Left ventricle myocardium inferior (tissue), 1 donor: ENCODE measurements around the gene HOXC10. TPM values are rescaled to one million over a fixed set of nuclear protein-coding genes. Genes with fewer than 3 reads are reported as not detected.

ENCODE experiments used
- DNase-seq: peaks from one replicate; pipeline ENCODE4 v3.0.0-alpha.2; 2020
- H3K27ac ChIP-seq: fragments of 200-600 bp; replicated peaks from 2 replicates; pipeline ENCODE4 v1.8.0; 2021
- H3K27me3 ChIP-seq: fragments of 200-600 bp; 2 replicates; pipeline ENCODE4 v1.8.0; 2021; ENCODE audit warnings: low read depth
- H3K36me3 ChIP-seq: fragments of 200-600 bp; 2 replicates; pipeline ENCODE4 v1.8.0; 2021
- H3K4me1 ChIP-seq: fragments of 200-600 bp; 2 replicates; pipeline ENCODE4 v1.8.0; 2021
- H3K4me3 ChIP-seq: fragments of 200-600 bp; 2 replicates; pipeline ENCODE4 v1.8.0; 2021; ENCODE audit warnings: mild to moderate bottlenecking, moderate library complexity
- H3K9me3 ChIP-seq: fragments of 200-600 bp; replicated peaks from 2 replicates; pipeline ENCODE4 v1.8.0; 2021
- intact Hi-C: fragments of 100-400 bp; cut with micrococcal nuclease; formaldehyde crosslinking; loops from one replicate; pipeline ENCODE4 v1.11.0; 2022
- total RNA-seq: library from RNA; stranded (reverse); fragmentation: NEBNext Ultra II Directional; extraction: Animal tissue kit (Norgen Biotek cat#: 25700); gene quantifications from one replicate; pipeline ENCODE4 v1.2.1, GENCODE V29; 2021
- TF ChIP-seq, protein P1 (sequence below): fragments of 200-600 bp; IDR thresholded peaks from 2 replicates; pipeline ENCODE4 v1.8.0; 2021; ENCODE audit warnings: antibody characterized with exemption, mild to moderate bottlenecking, borderline replicate concordance
- donor health status: DM: no; HTN: yes; CAD: no; lungs with severe emphysema.

Gene HOXC10
- total RNA-seq, 1 donor from 2014 or later = not detected

DNA sequence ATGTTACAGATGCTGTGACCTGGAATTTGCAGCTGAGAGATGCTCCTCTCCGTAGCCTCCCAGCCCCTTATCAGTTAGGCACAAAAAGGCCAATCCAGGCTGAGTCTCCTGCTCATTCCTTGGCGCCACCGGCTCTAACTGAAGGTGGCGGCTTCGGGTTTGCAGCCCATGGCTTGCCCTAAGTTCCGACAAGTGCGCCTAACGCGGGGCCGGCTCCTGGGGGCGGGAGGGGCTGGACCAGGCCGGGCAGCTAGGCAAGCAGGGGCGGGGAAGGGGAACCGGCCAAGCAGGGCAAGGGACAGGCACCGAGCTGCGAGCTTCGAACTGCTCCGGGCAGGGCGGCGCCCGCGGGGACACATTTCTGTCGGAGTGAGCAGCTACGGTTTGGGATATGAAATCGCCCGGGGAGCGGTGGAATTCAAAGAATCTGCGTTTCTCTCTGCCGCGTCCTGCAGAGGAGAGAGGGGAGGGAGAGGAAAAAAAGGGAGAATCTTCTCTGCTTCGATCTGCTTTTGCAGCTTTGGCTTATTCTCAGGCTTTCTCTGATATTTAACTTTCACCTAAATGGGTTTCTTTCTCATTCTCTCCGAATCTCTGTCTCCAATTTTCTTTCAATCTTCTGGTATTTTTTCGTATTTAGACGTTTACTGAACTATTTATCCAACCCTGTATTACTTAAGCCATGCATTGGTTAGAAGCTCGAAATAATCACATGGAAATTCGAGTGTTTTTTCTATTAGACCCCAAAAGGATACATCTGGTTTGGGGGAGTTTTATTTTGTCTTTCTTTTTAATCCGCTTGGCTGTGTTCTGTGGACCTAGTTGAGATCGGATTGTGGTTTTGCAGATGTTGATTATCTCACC lies 31.8 kb upstream of the HOXC10 start:
- no peak for DNase-seq
- peaks cover 12% of the 10 kb centered on the region for H3K4me1 ChIP-seq
- H3K36me3 ChIP-seq = no peaks in the 10 kb centered on the region
- intact Hi-C loops = no loop called here
- H3K9me3 ChIP-seq = no peaks in the 10 kb centered on the region
- no peak overlapping the region for H3K4me3 ChIP-seq
- H3K27ac ChIP-seq = no peak overlapping the region
- TF ChIP-seq, protein P1, sequence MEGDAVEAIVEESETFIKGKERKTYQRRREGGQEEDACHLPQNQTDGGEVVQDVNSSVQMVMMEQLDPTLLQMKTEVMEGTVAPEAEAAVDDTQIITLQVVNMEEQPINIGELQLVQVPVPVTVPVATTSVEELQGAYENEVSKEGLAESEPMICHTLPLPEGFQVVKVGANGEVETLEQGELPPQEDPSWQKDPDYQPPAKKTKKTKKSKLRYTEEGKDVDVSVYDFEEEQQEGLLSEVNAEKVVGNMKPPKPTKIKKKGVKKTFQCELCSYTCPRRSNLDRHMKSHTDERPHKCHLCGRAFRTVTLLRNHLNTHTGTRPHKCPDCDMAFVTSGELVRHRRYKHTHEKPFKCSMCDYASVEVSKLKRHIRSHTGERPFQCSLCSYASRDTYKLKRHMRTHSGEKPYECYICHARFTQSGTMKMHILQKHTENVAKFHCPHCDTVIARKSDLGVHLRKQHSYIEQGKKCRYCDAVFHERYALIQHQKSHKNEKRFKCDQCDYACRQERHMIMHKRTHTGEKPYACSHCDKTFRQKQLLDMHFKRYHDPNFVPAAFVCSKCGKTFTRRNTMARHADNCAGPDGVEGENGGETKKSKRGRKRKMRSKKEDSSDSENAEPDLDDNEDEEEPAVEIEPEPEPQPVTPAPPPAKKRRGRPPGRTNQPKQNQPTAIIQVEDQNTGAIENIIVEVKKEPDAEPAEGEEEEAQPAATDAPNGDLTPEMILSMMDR = no peak
- peaks cover 100% of the 10 kb centered on the region for H3K27me3 ChIP-seq

DNA sequence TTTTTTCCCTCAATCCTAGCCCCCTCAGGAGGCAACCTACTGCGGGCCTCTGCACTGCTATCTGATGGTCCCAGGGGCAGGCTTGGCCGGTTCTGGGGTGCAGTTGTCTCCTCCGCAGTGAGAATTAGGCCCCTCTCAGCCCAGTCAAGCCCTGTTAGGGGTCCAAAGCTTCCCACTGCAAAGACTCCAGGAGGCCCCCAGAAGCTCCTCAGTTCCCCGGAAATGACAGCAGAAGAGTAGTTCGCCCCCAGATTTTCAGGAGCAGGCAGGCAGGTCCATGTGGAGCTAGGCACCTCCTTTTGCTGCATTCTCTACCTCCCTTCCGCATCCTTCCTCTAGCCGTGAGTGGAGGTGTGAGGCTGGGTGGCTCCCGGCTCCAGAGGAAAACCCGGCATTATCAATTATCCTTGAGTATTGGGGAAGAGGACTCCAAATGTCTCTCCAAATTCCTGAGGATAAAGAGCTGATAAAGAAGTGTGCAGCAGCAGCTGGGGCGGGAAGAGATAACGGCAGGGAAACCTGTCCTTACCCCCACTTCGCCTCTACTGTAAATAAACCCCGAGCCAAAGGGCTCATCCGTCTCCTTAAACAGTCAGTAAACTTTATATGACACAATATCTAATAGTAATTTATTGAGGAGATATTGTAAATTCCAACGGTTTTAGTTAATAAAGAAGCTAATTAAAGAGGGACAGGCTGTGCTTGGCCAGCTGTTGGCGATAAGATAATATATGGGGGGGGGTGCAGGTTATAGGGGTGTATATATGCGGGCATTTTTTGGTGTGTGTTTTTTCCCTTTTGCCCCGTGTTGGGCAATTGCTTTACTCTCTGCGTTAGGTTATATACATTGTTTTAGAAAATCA lies 30.9 kb upstream of the HOXC10 start:
- Histone ChIP-seq H3K27me3 (peaks cover 100% of the 10 kb centered on the region), H3K9me3 (no peaks in the 10 kb centered on the region), H3K36me3 (no peaks in the 10 kb centered on the region), H3K27ac (no peak overlapping the region), H3K4me1 (peaks cover 12% of the 10 kb centered on the region), H3K4me3 (no peak overlapping the region)
- intact Hi-C loops = no loop called here
- DNase-seq = no peak
- TF ChIP-seq, protein P1 = no peak

DNA sequence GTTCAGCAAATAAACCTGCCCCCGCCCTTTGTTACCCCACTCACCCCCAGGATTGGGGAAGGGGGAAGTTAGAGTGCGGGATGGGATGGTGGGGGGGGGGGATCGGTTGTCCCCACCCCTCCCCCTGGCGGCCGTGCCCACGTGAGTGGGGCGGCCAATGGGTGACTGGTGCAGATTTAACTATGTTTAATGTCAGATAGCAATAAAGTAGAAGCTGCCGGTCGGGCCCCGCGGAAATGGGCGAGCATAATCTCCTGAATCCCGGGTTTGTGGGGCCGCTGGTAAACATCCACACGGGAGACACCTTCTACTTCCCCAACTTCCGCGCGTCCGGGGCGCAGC lies 30.3 kb upstream of the HOXC10 start, which contains the start of gene HOXC12:
HOXC12 (plus strand) TSS at position 210 of the 342 bp plus-strand sequence; CDS start at position 237, 27 bp downstream.
- H3K4me3 ChIP-seq = no peak within 1 kb of the TSS
- H3K27ac ChIP-seq = no peak within 1 kb of the TSS
- no peaks in the 10 kb centered on the region for H3K9me3 ChIP-seq
- no peaks in the 10 kb centered on the region for H3K36me3 ChIP-seq
- TF ChIP-seq, protein P1 = no peak
- H3K27me3 ChIP-seq = peaks cover 100% of the 10 kb centered on the region
- intact Hi-C loops = no loop called here
- peaks cover 12% of the 10 kb centered on the region for H3K4me1 ChIP-seq
- DNase-seq = no peak

DNA sequence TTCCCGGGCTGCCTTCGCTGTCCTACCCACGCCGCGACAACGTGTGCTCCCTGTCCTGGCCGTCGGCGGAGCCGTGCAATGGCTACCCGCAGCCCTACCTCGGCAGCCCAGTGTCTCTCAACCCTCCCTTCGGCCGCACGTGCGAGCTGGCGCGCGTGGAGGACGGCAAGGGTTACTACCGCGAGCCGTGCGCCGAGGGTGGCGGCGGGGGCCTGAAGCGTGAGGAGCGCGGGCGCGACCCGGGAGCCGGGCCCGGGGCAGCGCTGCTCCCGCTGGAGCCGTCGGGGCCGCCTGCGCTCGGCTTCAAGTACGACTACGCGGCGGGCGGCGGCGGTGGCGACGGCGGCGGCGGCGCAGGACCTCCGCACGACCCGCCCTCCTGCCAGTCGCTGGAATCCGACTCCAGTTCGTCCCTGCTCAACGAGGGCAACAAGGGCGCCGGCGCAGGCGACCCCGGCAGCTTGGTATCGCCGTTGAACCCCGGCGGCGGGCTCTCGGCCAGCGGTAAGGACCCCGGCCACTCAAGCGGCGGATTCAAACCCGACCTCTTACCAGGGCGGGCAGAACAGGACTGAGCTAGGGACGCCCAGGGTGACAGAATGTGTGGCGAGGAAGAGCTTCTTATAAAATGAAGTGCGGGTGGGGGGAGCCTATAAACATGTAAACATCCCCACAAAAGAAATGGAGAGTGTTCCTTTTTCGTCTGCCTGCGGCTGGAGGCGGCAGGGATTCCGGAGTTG lies 29.7 kb upstream of the HOXC10 start:
- peaks cover 12% of the 10 kb centered on the region for H3K4me1 ChIP-seq
- no peaks in the 10 kb centered on the region for H3K9me3 ChIP-seq
- no peak overlapping the region for H3K27ac ChIP-seq
- no peaks in the 10 kb centered on the region for H3K36me3 ChIP-seq
- intact Hi-C loops = no loop called here
- peaks cover 100% of the 10 kb centered on the region for H3K27me3 ChIP-seq
- no peak for DNase-seq
- no peak overlapping the region for H3K4me3 ChIP-seq
- TF ChIP-seq, protein P1 = no peak

DNA sequence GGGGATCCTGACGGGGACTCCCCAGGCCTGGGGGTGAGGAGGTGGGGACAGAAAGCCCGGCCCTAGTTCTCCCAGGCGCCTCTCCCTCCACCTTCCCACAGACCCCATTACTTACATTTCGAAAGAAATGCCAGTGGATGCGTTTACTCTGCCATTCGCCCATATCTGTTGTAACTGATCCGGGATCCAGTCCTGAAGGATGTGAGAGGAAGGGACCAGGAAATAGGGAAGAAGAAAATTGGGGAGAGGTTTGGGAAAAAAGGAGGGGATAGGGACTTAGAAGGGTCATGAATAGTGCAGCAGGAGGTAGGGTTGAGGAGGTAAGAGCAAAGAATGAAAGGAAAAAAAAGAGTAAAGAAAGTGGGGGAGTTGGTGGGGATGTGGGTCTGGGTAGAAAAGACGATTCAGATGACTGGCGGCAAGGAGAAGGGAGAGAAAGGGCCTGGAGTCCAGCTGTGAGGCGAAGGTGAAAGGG lies 29.1 kb upstream of the HOXC10 start:
- no peak for DNase-seq
- Histone ChIP-seq H3K9me3 (no peaks in the 10 kb centered on the region), H3K27ac (no peak overlapping the region), H3K36me3 (no peaks in the 10 kb centered on the region), H3K4me1 (peaks cover 15% of the 10 kb centered on the region), H3K4me3 (no peak overlapping the region), H3K27me3 (peaks cover 100% of the 10 kb centered on the region)
- intact Hi-C loops = no loop called here
- TF ChIP-seq, protein P1 = no peak
